Keratinocyte (primary cell): ENCODE results near the gene FAF1.

Source experiments
- EZH2 ChIP-seq: IDR thresholded peaks from one replicate; pipeline ENCODE4 v1.6.1; 2012; ENCODE audit warnings: inconsistent platforms, mild to moderate bottlenecking, low read length, moderate library complexity
- TF ChIP-seq, protein P1 (sequence below), 3 experiments: IDR thresholded peaks in 1 of 3; conservative IDR thresholded peaks in 1 of 3; optimal IDR thresholded peaks in 1 of 3; 2 replicates in 2 of 3; 3 replicates in 1 of 3; pipeline versions ENCODE3 to v1.5.1; 2011; ENCODE audit warnings: low read length in 3 of 3, mild to moderate bottlenecking in 3 of 3, moderate library complexity in 2 of 3, control low read depth in 1 of 3, inconsistent platforms in 1 of 3; ENCODE audit not compliant: insufficient read depth in 2 of 3; ENCODE audit errors: extremely low read depth in 1 of 3

DNA sequence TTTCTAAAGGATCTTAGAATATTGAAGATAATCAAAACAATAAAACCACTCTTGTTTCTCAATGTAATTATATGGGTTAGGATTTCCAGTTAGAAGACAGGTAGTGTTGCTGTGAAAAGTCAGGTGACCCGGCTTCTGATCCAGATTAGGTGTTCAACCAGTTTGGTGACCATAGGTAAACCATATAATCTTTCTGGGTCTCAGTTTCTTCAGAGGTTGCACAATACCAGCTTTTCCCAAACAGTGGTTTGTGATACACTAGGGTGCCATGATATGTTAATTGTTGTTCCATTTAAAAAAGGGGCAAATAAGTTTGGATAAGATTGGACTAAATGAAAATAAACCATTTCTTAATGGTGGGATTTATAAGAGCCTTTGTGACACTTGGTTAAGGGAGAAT lies 472.3 kb downstream of the FAF1 start:
- TF ChIP-seq, protein P1, sequence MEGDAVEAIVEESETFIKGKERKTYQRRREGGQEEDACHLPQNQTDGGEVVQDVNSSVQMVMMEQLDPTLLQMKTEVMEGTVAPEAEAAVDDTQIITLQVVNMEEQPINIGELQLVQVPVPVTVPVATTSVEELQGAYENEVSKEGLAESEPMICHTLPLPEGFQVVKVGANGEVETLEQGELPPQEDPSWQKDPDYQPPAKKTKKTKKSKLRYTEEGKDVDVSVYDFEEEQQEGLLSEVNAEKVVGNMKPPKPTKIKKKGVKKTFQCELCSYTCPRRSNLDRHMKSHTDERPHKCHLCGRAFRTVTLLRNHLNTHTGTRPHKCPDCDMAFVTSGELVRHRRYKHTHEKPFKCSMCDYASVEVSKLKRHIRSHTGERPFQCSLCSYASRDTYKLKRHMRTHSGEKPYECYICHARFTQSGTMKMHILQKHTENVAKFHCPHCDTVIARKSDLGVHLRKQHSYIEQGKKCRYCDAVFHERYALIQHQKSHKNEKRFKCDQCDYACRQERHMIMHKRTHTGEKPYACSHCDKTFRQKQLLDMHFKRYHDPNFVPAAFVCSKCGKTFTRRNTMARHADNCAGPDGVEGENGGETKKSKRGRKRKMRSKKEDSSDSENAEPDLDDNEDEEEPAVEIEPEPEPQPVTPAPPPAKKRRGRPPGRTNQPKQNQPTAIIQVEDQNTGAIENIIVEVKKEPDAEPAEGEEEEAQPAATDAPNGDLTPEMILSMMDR (optimal IDR thresholded peaks at IDR 0.05 in 1 of 3, IDR thresholded peaks at IDR 0.05 in 1 of 3, conservative IDR thresholded peaks at IDR 0.05 in 1 of 3; ENCODE audit: extremely low read depth in 1 of 3, insufficient read depth in 2 of 3, low read length in 3 of 3): no peak
- TF ChIP-seq EZH2: no peak
